GM12891 (cell line): ENCODE results near the gene POLR2C.

Experiments
- DNase-seq: peaks from one replicate; pipeline ENCODE4 v3.0.0; 2011; ENCODE audit warnings: low spot score; ENCODE audit not compliant: insufficient read length
- FAIRE-seq: peaks from 2 replicates; lab custom pipeline; 2011; peaks lifted over from hg19 to GRCh38; lab: Jason Lieb, UNC
- PAX5 ChIP-seq: IDR thresholded peaks from 2 replicates; pipeline ENCODE4 v1.6.1; 2011; ENCODE audit warnings: low read length, moderate library complexity, mild to moderate bottlenecking; ENCODE audit not compliant: insufficient read depth, severe bottlenecking
- POLR2A ChIP-seq: IDR thresholded peaks from 2 replicates; pipeline ENCODE4 v1.6.1; 2011; ENCODE audit warnings: low read depth, low read length, control low read depth
- POLR2AphosphoS5 ChIP-seq: IDR thresholded peaks from 2 replicates; pipeline ENCODE4 v1.6.1; 2011; ENCODE audit warnings: low read depth, low read length, control low read depth
- POU2F2 ChIP-seq: IDR thresholded peaks from 2 replicates; pipeline ENCODE4 v1.6.1; 2011; ENCODE audit warnings: low read depth, mild to moderate bottlenecking, control low read depth, low read length, moderate library complexity
- SPI1 ChIP-seq: IDR thresholded peaks from 2 replicates; pipeline ENCODE4 v1.6.1; 2011; ENCODE audit warnings: low read depth, low read length, control low read depth
- TAF1 ChIP-seq: IDR thresholded peaks from 2 replicates; pipeline ENCODE4 v1.6.1; 2011; ENCODE audit warnings: low read depth, low read length, control low read depth

Gene POLR2C

GRCh38 chr16:57472665-57473060, 10.2 kb downstream of the POLR2C start:
- no peak for FAIRE-seq
- DNase-seq = no peak
- TF ChIP-seq POU2F2 = no peak
- TF ChIP-seq SPI1 = peak; percentile 24; the same call in 1 of the 2 replicates
- TF ChIP-seq POLR2AphosphoS5 = 0 out of 2 replicates have a peak, but pooled peaks have one; percentile 11

- DNase-seq (no peak), FAIRE-seq (no peak)
Observed at GRCh38 chr16:57473176-57473840, 10.8 kb downstream of the POLR2C start.

GRCh38 chr16:57473906-57474305, 11.4 kb downstream of the POLR2C start:
- DNase-seq = no peak
- FAIRE-seq = no peak
- TF ChIP-seq POU2F2 (no peak), TAF1 (no peak), POLR2A (no peak), POLR2AphosphoS5 (no peak), PAX5 (no peak), SPI1 (no peak)

More at GRCh38 chr16:57473176-57473840, 10.8 kb downstream of the POLR2C start:
- TF ChIP-seq POU2F2 = no peak
- no peak for TF ChIP-seq SPI1
- no peak for TF ChIP-seq POLR2AphosphoS5
- TF ChIP-seq POLR2A = no peak; the same call in 1 of the 2 replicates
- TF ChIP-seq TAF1 = no peak
- no peak for TF ChIP-seq PAX5

GRCh38 chr16:57474671-57475661, 12.5 kb downstream of the POLR2C start:
- DNase-seq (no peak), FAIRE-seq (no peak)
- TF ChIP-seq PAX5 (no peak), POLR2A (no peak), SPI1 (no peak), POU2F2 (no peak)

- FAIRE-seq = peak; percentile 97
- TF ChIP-seq PAX5 (no peak), POU2F2 (no peak), TAF1 (no peak), POLR2AphosphoS5 (no peak), POLR2A (no peak), SPI1 (no peak)
Observed at GRCh38 chr16:57475711-57476339, 13.3 kb downstream of the POLR2C start.

GRCh38 chr16:57476546-57477410, 14.3 kb downstream of the POLR2C start:
- DNase-seq (no peak), FAIRE-seq (no peak)

More at GRCh38 chr16:57475711-57476339, 13.3 kb downstream of the POLR2C start:
- DNase-seq = peak; percentile 92

GRCh38 chr16:57477531-57478202, 15.2 kb downstream of the POLR2C start:
- DNase-seq (no peak), FAIRE-seq (no peak)
- TF ChIP-seq TAF1 = no peak
- no peak for TF ChIP-seq PAX5
- TF ChIP-seq SPI1 = no peak
- TF ChIP-seq POLR2AphosphoS5 = no peak
- TF ChIP-seq POLR2A = no peak
- no peak for TF ChIP-seq POU2F2

More at GRCh38 chr16:57476546-57477410, 14.3 kb downstream of the POLR2C start:
- TF ChIP-seq TAF1 = no peak
- no peak for TF ChIP-seq POLR2AphosphoS5
- TF ChIP-seq POU2F2 = no peak
- TF ChIP-seq PAX5 = no peak
- no peak for TF ChIP-seq SPI1
- no peak for TF ChIP-seq POLR2A
